ENCODE measurements around the gene WT1. TPM values are rescaled to one million over a fixed set of nuclear protein-coding genes. Genes with fewer than 3 reads are reported as not detected.

WT1 gene
- total RNA-seq (under 1 TPM; 0.34 to 0.92 TPM), polyA plus RNA-seq (under 1 TPM; 0.07 to 0.59 TPM)
- long read RNA-seq, donor 1: 0 reads
- long read RNA-seq, donor 2: 0 reads
- long read RNA-seq, donor 3: 0 reads
- long read RNA-seq, donor 4: 0 reads
- long read RNA-seq, donor 5: 0 reads

DNA sequence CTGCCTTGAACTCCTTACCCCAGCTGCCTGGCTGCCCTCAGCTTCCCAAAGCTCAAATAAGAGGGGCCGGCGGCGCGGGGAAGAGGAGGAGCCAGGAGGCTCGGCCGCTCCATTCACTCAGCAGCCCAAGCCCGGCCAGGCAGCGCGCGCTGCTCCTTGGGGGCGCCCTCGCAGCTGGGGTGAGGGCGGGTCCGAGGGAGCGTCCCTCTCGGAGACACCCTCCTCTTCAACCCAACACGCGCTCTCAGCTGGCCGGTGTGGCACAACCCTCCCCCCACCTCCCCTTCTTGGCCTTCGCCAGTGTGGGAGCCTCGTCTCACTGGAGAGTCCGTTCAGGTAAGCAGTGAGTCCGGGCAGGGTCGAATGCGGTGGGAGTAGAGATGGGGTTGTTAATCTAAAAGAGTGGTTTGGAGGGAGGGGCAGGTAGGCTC is at the start of gene WT1:
WT1 (minus strand) TSS at position 29 of the 431 bp plus-strand sequence.
- Histone ChIP-seq H3K27ac (ENCODE audit: low read depth in 1 of 2, low read length in 1 of 2) (peak within 1 kb of the TSS in 1 of 2 donors; percentile 64), H3K9me3 (ENCODE audit: control insufficient read depth in 4 of 4, insufficient read depth in 3 of 4, low read length in 3 of 4) (peaks cover 0 to 21% (median 0%) of the 10 kb centered on the region in 4 donors), H3K4me1 (ENCODE audit: control insufficient read depth in 5 of 5, insufficient read depth in 5 of 5, low read length in 5 of 5) (peaks cover 0 to 24% (median 10%) of the 10 kb centered on the region in 5 donors), H3K9ac (ENCODE audit: insufficient read depth in 1 of 2, low read length in 2 of 2) (no peak within 1 kb of the TSS), H3K4me3 (no peak within 1 kb of the TSS), H3K36me3 (ENCODE audit: control insufficient read depth in 4 of 4, insufficient read depth in 4 of 4, low read length in 4 of 4) (no peaks in the 10 kb centered on the region), H3K27me3 (ENCODE audit: control insufficient read depth in 3 of 3, insufficient read depth in 3 of 3, low read length in 2 of 3) (peaks cover 43 to 92% (median 84%) of the 10 kb centered on the region in 3 donors)
- TF ChIP-seq CTCF (IDR thresholded peaks at IDR 0.05; ENCODE audit: control extremely low read depth, extremely low read depth): no peak
- ATAC-seq (ENCODE audit: insufficient read depth, low FRiP score): peak; percentile 49
- 2 to 3% methylated on average over 21 to 25 of the region's 25 CpGs for WGBS, 2 donors
- peak in 1 of 3 donors; percentile 58 for DNase-seq

DNA sequence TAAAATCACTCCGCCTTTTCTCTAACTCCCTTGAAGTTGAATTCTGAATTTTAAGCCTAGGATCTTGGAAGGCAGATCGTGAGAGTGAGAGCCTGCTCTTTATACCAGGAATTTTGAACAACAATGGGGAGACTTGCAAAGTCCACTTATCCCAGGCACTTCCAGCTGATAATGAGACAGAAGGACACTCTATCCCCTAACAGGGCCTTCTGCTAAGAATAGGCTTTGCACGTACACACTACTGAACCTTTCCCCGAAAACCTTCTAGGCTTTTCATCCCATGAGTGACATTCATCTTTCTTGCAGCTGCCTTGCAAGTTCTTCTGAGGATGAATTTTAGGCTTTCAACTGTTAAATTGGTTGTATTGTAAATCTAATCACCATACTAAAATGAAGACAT is 44.0 kb upstream of the WT1 start:
- WGBS, 2 donors: 70 to 81% methylated on average over 4 of the region's 4 CpGs
- Histone ChIP-seq H3K36me3 (ENCODE audit: control insufficient read depth in 4 of 4, insufficient read depth in 4 of 4, low read length in 4 of 4) (no peaks in the 10 kb centered on the region), H3K27me3 (ENCODE audit: control insufficient read depth in 3 of 3, insufficient read depth in 3 of 3, low read length in 2 of 3) (no peaks in the 10 kb centered on the region), H3K9me3 (ENCODE audit: control insufficient read depth in 4 of 4, insufficient read depth in 3 of 4, low read length in 3 of 4) (peaks cover 0 to 4% (median 0%) of the 10 kb centered on the region in 4 donors), H3K9ac (ENCODE audit: insufficient read depth in 1 of 2, low read length in 2 of 2) (no peak overlapping the region), H3K27ac (ENCODE audit: low read depth in 1 of 2, low read length in 1 of 2) (no peak overlapping the region), H3K4me3 (no peak overlapping the region), H3K4me1 (ENCODE audit: control insufficient read depth in 5 of 5, insufficient read depth in 5 of 5, low read length in 5 of 5) (peaks cover 0 to 8% (median 5%) of the 10 kb centered on the region in 5 donors)
- no peak for TF ChIP-seq CTCF (IDR thresholded peaks at IDR 0.05; ENCODE audit: control extremely low read depth, extremely low read depth)
- ATAC-seq (ENCODE audit: insufficient read depth, low FRiP score) (no peak), DNase-seq (no peak)

DNA sequence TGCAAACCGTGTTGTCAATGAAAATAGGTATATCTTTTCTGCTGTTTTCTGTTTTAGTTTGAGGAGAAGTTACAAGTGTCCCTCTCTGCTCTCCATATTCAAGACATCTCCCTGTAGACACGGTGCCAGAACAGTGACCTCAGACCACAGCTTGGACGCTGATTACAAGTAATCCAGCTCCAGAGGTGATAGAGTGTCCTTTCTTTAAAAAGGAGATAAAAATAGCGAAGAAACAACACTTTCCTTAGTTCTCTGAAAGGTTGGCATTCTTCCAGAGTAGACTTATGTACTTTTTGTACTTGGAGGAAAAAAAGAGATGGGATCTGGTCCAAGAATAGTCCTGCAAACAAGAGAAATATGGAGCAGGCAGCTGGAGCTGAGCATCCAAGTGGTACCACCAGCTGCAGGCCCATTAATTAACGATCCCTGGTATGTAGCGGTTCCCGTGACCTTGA is 43.0 kb upstream of the WT1 start:
- ATAC-seq (ENCODE audit: insufficient read depth, low FRiP score): no peak

More for the DNA sequence above, 43.0 kb upstream of the WT1 start:
- H3K27ac ChIP-seq (ENCODE audit: low read depth in 1 of 2, low read length in 1 of 2): no peak overlapping the region
- H3K27me3 ChIP-seq (ENCODE audit: control insufficient read depth in 3 of 3, insufficient read depth in 3 of 3, low read length in 2 of 3): no peaks in the 10 kb centered on the region
- TF ChIP-seq CTCF (IDR thresholded peaks at IDR 0.05; ENCODE audit: control extremely low read depth, extremely low read depth): no peak
- 35 to 58% methylated on average over 7 of the region's 7 CpGs for WGBS, 2 donors
- H3K4me3 ChIP-seq: no peak overlapping the region
- peaks cover 0 to 4% (median 0%) of the 10 kb centered on the region in 4 donors for H3K9me3 ChIP-seq (ENCODE audit: control insufficient read depth in 4 of 4, insufficient read depth in 3 of 4, low read length in 3 of 4)
- H3K36me3 ChIP-seq (ENCODE audit: control insufficient read depth in 4 of 4, insufficient read depth in 4 of 4, low read length in 4 of 4): no peaks in the 10 kb centered on the region
- H3K4me1 ChIP-seq (ENCODE audit: control insufficient read depth in 5 of 5, insufficient read depth in 5 of 5, low read length in 5 of 5): peaks cover 0 to 8% (median 5%) of the 10 kb centered on the region in 5 donors
- no peak overlapping the region for H3K9ac ChIP-seq (ENCODE audit: insufficient read depth in 1 of 2, low read length in 2 of 2)
- peak; percentile 26 to 78 (median 64) for DNase-seq
